Left cardiac atrium (tissue), 4 donors: ENCODE measurements around the gene RFC1. TPM values are rescaled to one million over a fixed set of nuclear protein-coding genes. Genes with fewer than 3 reads are reported as not detected.
"Not testable (repeated sequence)": the region's sequence is repeated elsewhere in the genome, so short reads cannot be mapped to it uniquely, and the experiment has no call there.

ENCODE experiments used
- ATAC-seq, 2 donors: fragments of 200-7000 bp; cut with Tn5 transposase; one replicate each; pipeline ENCODE4 v1.9.1; 2020; ENCODE audit warnings: mild to moderate bottlenecking in 2 of 2, moderate library complexity in 2 of 2
- DNase-seq: peaks from one replicate; pipeline ENCODE4 v3.0.0-alpha.2; 2020
- intact Hi-C, 2 donors: fragments of 100-400 bp; cut with DNase I; formaldehyde crosslinking; loops; one replicate each; pipeline versions ENCODE4 v1.14.1 to v1.15.1; 2022 to 2023
- total RNA-seq, 2 donors: library from RNA; stranded (reverse); fragmentation: NEBNext Ultra II Directional; extraction: Animal tissue kit (Norgen Biotek cat#: 25700); gene quantifications; one replicate each; pipeline ENCODE4 v1.2.1, GENCODE V29; 2021
- donor health status: DM: no; HTN: yes; CAD: no.
- donor health status: DM: no; HTN: yes; CAD: no; lungs with severe emphysema.
- donor health status: DM: yes; HTN: yes; CAD: no.
- donor health status: Dilated cardiomyopathy.

The RFC1 gene
- total RNA-seq, 2 donors from 2014 or later = 25.8 to 26.3 TPM

- ATAC-seq = no peak
- DNase-seq = no peak
- intact Hi-C loops = no loop called here
Observed at GRCh38 chr4:39357002-39357401, 9.2 kb downstream of the RFC1 start.

GRCh38 chr4:39354254-39354552 is 12.0 kb downstream of the RFC1 start:
- ATAC-seq (peak; percentile 18 to 30), DNase-seq (no peak)
- intact Hi-C loops = no loop called here

- intact Hi-C loops = no loop called here
- ATAC-seq (peak; percentile 81 to 91), DNase-seq (no peak)
Observed at GRCh38 chr4:39353478-39354253, 12.5 kb downstream of the RFC1 start.

GRCh38 chr4:39353149-39353477 is 13.0 kb downstream of the RFC1 start:
- intact Hi-C loops, DNase-seq: not testable (repeated sequence)
- peak in 1 of 2 donors; percentile 31 for ATAC-seq

GRCh38 chr4:39349326-39349725 is 16.8 kb downstream of the RFC1 start:
- ATAC-seq (no peak), DNase-seq (no peak)
- intact Hi-C loops = no loop called here

- DNase-seq = no peak
- intact Hi-C loops = no loop called here
- ATAC-seq = no peak
Observed at GRCh38 chr4:39348371-39349315, 17.5 kb downstream of the RFC1 start.

GRCh38 chr4:39346856-39347519 is 19.2 kb downstream of the RFC1 start:
- no peak for ATAC-seq
- intact Hi-C loops = no loop called here
- DNase-seq = no peak

GRCh38 chr4:39342731-39343130 is 23.4 kb downstream of the RFC1 start:
- ATAC-seq (no peak), DNase-seq (no peak)
- intact Hi-C loops = no loop called here

GRCh38 chr4:39341075-39341725 is 25.0 kb downstream of the RFC1 start:
- ATAC-seq = no peak
- DNase-seq = no peak
- intact Hi-C loops = no loop called here

- intact Hi-C loops = no loop called here
- ATAC-seq = no peak
- no peak for DNase-seq
Observed at GRCh38 chr4:39339968-39340367, 26.2 kb downstream of the RFC1 start.

- ATAC-seq (no peak), DNase-seq (no peak)
- intact Hi-C loops = no loop called here
Observed at GRCh38 chr4:39337841-39338240, 28.3 kb downstream of the RFC1 start.

- intact Hi-C loops = no loop called here
- no peak for DNase-seq
- ATAC-seq = no peak
Observed at GRCh38 chr4:39335566-39335965, 30.6 kb downstream of the RFC1 start.

- intact Hi-C loops = no loop called here
- ATAC-seq = no peak
- DNase-seq = no peak
Observed at GRCh38 chr4:39331191-39331590, 35.0 kb downstream of the RFC1 start.

GRCh38 chr4:39330353-39330752 is 35.8 kb downstream of the RFC1 start:
- intact Hi-C loops = no loop called here
- no peak for DNase-seq
- ATAC-seq = no peak

GRCh38 chr4:39326468-39326977 is 39.6 kb downstream of the RFC1 start:
- no peak for DNase-seq
- no peak for ATAC-seq
- intact Hi-C loops = no loop called here

GRCh38 chr4:39324897-39325613 is 41.1 kb downstream of the RFC1 start:
- no peak for DNase-seq
- no peak for ATAC-seq
- intact Hi-C loops = no loop called here

- no peak for DNase-seq
- ATAC-seq = no peak
- intact Hi-C loops = no loop called here
Observed at GRCh38 chr4:39324446-39324845, 41.7 kb downstream of the RFC1 start.

- ATAC-seq = no peak
- intact Hi-C loops = no loop called here
- no peak for DNase-seq
Observed at GRCh38 chr4:39323821-39324220, 42.3 kb downstream of the RFC1 start.
